GM12878 (cell line): ENCODE measurements around the gene SEC14L1.
"Not testable (repeated sequence)": the region's sequence is repeated elsewhere in the genome, so short reads cannot be mapped to it uniquely, and the experiment has no call there.

Experiments used
- PAX8 ChIP-seq: fragments of 450-650 bp; IDR thresholded peaks from 2 replicates; pipeline ENCODE4 v1.6.1; 2017; ENCODE audit warnings: mild to moderate bottlenecking, moderate library complexity
- SREBF2 ChIP-seq: IDR thresholded peaks from 2 replicates; pipeline ENCODE4 v1.6.1; 2012; ENCODE audit warnings: mild to moderate bottlenecking, low read length
- ZBED1 ChIP-seq: IDR thresholded peaks from 2 replicates; pipeline ENCODE4 v1.6.1; 2016; ENCODE audit warnings: borderline replicate concordance
- TF ChIP-seq, protein P1 (sequence below): fragments of 450-650 bp; IDR thresholded peaks from 2 replicates; pipeline ENCODE4 v1.6.1; 2017; ENCODE audit warnings: antibody characterized with exemption, mild to moderate bottlenecking, moderate library complexity
- TF ChIP-seq, protein P2 (sequence below): fragments of 450-650 bp; formaldehyde crosslinking; IDR thresholded peaks from 2 replicates; pipeline ENCODE4 v1.4.0; 2020; ENCODE audit warnings: mild to moderate bottlenecking, moderate library complexity

DNA sequence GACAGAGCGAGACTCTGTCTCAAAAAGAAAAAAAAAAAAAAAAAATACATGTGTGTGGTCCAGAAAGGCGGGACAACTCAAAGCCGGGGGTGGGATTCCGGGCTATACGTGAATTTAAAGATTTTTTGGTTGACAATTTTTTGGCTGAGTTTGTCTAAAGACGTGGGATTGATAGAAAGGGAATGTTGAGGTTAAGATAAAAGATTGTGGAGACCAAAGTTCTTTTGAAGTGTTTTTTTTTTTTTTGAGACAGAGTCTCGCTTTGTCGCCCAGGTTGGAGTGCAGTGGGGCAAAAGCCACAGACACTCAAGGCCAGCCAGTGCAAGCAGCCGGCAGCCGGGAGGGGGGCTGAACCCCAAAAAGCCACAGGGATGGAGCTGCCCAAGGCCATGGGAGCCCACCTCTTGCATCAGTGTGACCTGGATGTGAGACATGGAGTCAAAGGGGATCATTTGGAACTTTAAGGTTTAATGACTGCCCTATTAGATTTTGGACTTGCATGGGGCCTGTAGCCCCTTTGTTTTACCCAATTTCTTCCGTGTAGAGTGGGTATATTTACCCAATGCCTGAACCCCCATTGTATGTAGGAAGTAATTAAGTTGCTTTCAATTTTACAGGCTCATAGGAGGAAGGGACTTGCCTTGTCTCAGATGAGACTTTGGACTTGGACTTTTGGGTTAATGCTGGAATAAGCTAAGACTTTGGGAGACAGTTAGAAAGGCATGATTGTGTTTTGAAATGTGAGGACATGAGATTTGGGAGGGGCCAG, 29.4 kb upstream of the SEC14L1 start:
- TF ChIP-seq PAX8, SREBF2, ZBED1: not testable (repeated sequence)
- TF ChIP-seq, protein P1, sequence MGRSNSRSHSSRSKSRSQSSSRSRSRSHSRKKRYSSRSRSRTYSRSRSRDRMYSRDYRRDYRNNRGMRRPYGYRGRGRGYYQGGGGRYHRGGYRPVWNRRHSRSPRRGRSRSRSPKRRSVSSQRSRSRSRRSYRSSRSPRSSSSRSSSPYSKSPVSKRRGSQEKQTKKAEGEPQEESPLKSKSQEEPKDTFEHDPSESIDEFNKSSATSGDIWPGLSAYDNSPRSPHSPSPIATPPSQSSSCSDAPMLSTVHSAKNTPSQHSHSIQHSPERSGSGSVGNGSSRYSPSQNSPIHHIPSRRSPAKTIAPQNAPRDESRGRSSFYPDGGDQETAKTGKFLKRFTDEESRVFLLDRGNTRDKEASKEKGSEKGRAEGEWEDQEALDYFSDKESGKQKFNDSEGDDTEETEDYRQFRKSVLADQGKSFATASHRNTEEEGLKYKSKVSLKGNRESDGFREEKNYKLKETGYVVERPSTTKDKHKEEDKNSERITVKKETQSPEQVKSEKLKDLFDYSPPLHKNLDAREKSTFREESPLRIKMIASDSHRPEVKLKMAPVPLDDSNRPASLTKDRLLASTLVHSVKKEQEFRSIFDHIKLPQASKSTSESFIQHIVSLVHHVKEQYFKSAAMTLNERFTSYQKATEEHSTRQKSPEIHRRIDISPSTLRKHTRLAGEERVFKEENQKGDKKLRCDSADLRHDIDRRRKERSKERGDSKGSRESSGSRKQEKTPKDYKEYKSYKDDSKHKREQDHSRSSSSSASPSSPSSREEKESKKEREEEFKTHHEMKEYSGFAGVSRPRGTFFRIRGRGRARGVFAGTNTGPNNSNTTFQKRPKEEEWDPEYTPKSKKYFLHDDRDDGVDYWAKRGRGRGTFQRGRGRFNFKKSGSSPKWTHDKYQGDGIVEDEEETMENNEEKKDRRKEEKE: not testable (repeated sequence)
- TF ChIP-seq, protein P2, sequence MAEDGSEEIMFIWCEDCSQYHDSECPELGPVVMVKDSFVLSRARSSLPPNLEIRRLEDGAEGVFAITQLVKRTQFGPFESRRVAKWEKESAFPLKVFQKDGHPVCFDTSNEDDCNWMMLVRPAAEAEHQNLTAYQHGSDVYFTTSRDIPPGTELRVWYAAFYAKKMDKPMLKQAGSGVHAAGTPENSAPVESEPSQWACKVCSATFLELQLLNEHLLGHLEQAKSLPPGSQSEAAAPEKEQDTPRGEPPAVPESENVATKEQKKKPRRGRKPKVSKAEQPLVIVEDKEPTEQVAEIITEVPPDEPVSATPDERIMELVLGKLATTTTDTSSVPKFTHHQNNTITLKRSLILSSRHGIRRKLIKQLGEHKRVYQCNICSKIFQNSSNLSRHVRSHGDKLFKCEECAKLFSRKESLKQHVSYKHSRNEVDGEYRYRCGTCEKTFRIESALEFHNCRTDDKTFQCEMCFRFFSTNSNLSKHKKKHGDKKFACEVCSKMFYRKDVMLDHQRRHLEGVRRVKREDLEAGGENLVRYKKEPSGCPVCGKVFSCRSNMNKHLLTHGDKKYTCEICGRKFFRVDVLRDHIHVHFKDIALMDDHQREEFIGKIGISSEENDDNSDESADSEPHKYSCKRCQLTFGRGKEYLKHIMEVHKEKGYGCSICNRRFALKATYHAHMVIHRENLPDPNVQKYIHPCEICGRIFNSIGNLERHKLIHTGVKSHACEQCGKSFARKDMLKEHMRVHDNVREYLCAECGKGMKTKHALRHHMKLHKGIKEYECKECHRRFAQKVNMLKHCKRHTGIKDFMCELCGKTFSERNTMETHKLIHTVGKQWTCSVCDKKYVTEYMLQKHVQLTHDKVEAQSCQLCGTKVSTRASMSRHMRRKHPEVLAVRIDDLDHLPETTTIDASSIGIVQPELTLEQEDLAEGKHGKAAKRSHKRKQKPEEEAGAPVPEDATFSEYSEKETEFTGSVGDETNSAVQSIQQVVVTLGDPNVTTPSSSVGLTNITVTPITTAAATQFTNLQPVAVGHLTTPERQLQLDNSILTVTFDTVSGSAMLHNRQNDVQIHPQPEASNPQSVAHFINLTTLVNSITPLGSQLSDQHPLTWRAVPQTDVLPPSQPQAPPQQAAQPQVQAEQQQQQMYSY (CRISPR knock-in tag): not testable (repeated sequence)
